Measurements from ENCODE around the gene GNRHR.

DNA sequence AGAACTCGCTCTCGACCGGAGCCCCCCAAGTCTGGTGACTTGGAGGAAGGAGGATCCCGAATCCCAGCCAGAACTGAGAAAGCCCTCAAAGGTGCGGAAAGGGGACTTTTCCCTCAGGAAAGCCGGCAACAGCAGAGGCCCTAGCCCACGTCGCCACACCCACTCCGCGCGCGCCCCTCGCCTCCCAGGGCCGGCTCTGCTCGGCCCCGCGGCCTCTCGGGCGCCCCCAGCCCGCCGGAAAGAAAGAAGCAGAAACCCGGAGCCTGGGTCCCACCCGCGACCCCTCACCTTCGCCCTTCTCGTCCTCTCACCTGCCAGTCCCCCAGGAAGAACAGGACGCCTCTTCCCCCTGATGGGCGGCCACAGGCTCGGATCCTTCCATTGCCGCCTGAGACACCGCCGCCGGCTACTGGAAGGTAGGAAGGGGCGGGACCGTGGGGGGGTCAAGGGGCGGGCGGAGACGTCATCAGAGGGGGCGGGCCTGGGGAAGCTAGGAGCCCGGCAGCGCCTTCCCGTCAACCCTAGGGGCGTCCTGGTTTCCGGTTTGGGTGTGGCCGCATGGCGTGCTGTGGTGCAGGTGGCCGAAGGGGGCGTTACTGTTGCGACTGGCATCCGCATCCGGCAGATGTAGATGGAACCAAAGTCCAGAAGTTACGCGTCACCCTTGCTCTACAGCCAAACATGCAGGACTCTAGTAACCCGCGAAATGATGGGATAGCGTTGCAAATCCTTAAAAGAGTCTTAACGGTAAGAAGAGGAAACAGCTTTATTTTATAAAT is 53.3 kb downstream of the GNRHR start, which contains the start of gene UBA6:
- TF ChIP-seq, protein P1, sequence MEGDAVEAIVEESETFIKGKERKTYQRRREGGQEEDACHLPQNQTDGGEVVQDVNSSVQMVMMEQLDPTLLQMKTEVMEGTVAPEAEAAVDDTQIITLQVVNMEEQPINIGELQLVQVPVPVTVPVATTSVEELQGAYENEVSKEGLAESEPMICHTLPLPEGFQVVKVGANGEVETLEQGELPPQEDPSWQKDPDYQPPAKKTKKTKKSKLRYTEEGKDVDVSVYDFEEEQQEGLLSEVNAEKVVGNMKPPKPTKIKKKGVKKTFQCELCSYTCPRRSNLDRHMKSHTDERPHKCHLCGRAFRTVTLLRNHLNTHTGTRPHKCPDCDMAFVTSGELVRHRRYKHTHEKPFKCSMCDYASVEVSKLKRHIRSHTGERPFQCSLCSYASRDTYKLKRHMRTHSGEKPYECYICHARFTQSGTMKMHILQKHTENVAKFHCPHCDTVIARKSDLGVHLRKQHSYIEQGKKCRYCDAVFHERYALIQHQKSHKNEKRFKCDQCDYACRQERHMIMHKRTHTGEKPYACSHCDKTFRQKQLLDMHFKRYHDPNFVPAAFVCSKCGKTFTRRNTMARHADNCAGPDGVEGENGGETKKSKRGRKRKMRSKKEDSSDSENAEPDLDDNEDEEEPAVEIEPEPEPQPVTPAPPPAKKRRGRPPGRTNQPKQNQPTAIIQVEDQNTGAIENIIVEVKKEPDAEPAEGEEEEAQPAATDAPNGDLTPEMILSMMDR (conservative IDR thresholded peaks at IDR 0.05 in 1 of 2, IDR thresholded peaks at IDR 0.05 in 1 of 2; ENCODE audit: low read depth in 1 of 2, low read length in 2 of 2) = peak; percentile 38 to 43
- no peak for TF ChIP-seq EZH2 (IDR thresholded peaks at IDR 0.05; ENCODE audit: low read length, missing control alignments)

Measured in fibroblast of lung (primary cell).